Urinary bladder (tissue), 4 donors: ENCODE measurements around the gene AUP1. TPM values are rescaled to one million over a fixed set of nuclear protein-coding genes. Genes with fewer than 3 reads are reported as not detected.
A peak's percentile ranks its signal among the peaks of the same experiment; 100 is the strongest.

Experiments
- DNase-seq: peaks from one replicate; pipeline ENCODE4 v3.0.0-alpha.2; 2015; ENCODE audit errors: extremely low spot score
- H3K27ac ChIP-seq: one replicate; pipeline ENCODE4 v1.5.1; 2013; ENCODE audit warnings: low read depth, mild to moderate bottlenecking, moderate library complexity
- H3K36me3 ChIP-seq: one replicate; pipeline ENCODE4 v1.6.1; 2013; ENCODE audit warnings: mild to moderate bottlenecking, moderate library complexity; ENCODE audit not compliant: insufficient read depth
- H3K4me1 ChIP-seq: one replicate; pipeline ENCODE4 v1.6.1; 2013; ENCODE audit warnings: mild to moderate bottlenecking, moderate library complexity; ENCODE audit not compliant: insufficient read depth
- H3K4me3 ChIP-seq: one replicate; pipeline ENCODE4 v1.5.1; 2013; ENCODE audit warnings: low read depth, low read length
- WGBS: extraction: QIAGEN DNeasy Blood & Tissue Kit; methylation state at CpG from one replicate; pipeline ENCODE4 v1.1.7; 2013; 5-methylcytosine and 5-hydroxymethylcytosine counted together
- polyA plus RNA-seq: library from polyadenylated mRNA; stranded (reverse); fragments of 200-250 nt; gene quantifications from one replicate; pipeline ENCODE4 v1.2.3, GENCODE V29; 2013
- total RNA-seq: library from RNA; depleted of rRNA; stranded (reverse); fragments of >200 nt; gene quantifications from one replicate; pipeline ENCODE4 v1.2.3, GENCODE V29; 2014
- donor health status: healthy with polysubstance abuse.
- donor health status: healthy.

Gene AUP1
- total and polyA plus RNA-seq, 2 donors, result 57.7 to 112 TPM

DNA sequence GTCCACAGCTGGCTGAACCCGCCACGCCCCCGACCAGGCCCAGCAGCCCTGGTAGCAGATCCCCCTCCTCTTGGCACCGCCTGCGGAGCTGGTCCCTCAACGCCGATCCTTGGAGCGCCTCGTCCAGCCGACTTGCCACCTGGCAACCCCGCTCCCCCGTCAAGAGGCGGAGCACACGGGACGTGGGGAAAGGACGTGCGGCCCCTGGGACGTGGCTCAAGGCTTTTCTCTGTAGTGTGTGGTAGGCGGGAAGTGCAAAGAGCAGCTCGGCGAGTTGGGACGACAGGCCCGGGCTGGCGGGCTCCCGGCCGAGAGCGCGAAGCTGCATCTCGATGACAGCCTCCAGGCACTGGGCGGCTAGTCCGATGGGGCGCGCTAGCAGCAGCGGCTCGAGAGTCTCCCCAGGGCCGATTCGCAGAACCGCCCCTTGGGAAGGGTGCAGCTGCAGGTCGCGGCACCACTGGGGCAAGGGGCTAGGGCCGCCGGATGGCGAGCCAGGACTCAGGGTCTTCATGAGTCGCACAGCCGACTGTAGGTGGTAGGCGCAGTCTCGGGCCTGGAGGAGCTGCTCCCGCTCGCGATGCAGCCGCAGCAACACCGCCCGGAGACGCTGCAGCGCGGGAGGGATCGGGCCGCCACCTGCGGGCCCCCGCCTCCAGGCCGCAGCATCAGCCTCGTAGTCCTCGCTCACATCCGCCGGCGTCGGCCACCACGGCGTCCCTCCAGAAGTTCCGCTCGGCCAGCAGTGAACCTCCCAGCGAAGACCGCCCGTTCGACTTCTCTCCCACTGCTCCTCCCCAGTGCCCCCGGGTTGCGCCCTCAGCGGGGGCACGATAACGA, 47.3 kb downstream of the AUP1 start:
- Histone ChIP-seq H3K4me3 (peak overlapping the region; percentile 76), H3K36me3 (no peaks in the 10 kb centered on the region), H3K27ac (peak overlapping the region; percentile 83), H3K4me1 (peaks cover 6% of the 10 kb centered on the region)
- 1% methylated on average over 80 of the region's 80 CpGs for WGBS
- DNase-seq, result no peak

DNA sequence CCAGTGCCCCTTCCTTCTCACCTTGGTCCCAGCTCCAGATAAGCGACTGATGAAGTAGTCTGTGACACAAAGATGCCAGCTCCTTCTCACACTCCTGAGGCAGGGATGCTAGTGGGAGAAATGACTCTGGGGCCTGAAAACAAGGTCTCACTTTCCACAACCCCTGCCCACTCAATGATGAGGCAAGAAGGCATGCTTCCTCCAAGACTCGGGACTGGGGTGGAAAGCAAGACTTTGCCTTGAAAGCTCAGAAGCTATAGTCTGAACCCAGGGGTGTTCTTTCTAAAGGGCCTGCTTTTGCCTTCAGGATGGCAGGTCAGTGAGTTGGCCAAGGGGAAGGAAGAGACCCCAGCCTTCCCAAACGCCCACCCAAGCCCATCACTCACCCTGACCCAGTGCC, 48.1 kb downstream of the AUP1 start:
- DNase-seq, result no peak
- Histone ChIP-seq H3K4me1 (peaks cover 6% of the 10 kb centered on the region), H3K36me3 (no peaks in the 10 kb centered on the region), H3K27ac (no peak overlapping the region), H3K4me3 (peak overlapping the region; percentile 76)
- WGBS, result 58% methylated on average over 3 of the region's 3 CpGs

Other genes starting within 250 kb of the AUP1 start
- gene SLC4A5, start 186.3 kb downstream of the AUP1 start, total RNA-seq, result 3.8 TPM
- gene SLC4A5, start 186.3 kb downstream of the AUP1 start, polyA plus RNA-seq, result 0.92 TPM
- gene DCTN1, start 149.4 kb downstream of the AUP1 start, total RNA-seq, result 62.1 TPM
- 118 TPM for gene DCTN1, start 149.4 kb downstream of the AUP1 start, polyA plus RNA-seq
- 0.74 TPM for gene C2orf81, start 108.1 kb downstream of the AUP1 start, total RNA-seq
- gene C2orf81, start 108.1 kb downstream of the AUP1 start, polyA plus RNA-seq, result 4.9 TPM
- gene WDR54, start 108.0 kb downstream of the AUP1 start, total RNA-seq, result 7.8 TPM
- 21.5 TPM for gene WDR54, start 108.0 kb downstream of the AUP1 start, polyA plus RNA-seq
- 18.0 TPM for gene RTKN, start 87.8 kb downstream of the AUP1 start, total RNA-seq
- 14.2 TPM for gene RTKN, start 87.8 kb downstream of the AUP1 start, polyA plus RNA-seq
- 13.5 TPM for gene INO80B, start 74.6 kb downstream of the AUP1 start, total RNA-seq
- gene INO80B, start 74.6 kb downstream of the AUP1 start, polyA plus RNA-seq, result 35.2 TPM
- 23.1 TPM for gene WBP1, start 71.3 kb downstream of the AUP1 start, total RNA-seq
- 99.3 TPM for gene WBP1, start 71.3 kb downstream of the AUP1 start, polyA plus RNA-seq
- gene MOGS, start 64.3 kb downstream of the AUP1 start, total RNA-seq, result 28.4 TPM
- gene MOGS, start 64.3 kb downstream of the AUP1 start, polyA plus RNA-seq, result 27.2 TPM
- 14.0 TPM for gene MRPL53, start 57.0 kb downstream of the AUP1 start, total RNA-seq
- gene MRPL53, start 57.0 kb downstream of the AUP1 start, polyA plus RNA-seq, result 75.2 TPM
- 28.2 TPM for gene CCDC142, start 46.7 kb downstream of the AUP1 start, total RNA-seq
- gene CCDC142, start 46.7 kb downstream of the AUP1 start, polyA plus RNA-seq, result 7.0 TPM
- gene TTC31, start 46.6 kb downstream of the AUP1 start, total RNA-seq, result 10.8 TPM
- gene TTC31, start 46.6 kb downstream of the AUP1 start, polyA plus RNA-seq, result 20.9 TPM
- gene LBX2, start 30.1 kb downstream of the AUP1 start, total RNA-seq, result 0.95 TPM
- 0.95 TPM for gene LBX2, start 30.1 kb downstream of the AUP1 start, polyA plus RNA-seq
- gene PCGF1, start 22.0 kb downstream of the AUP1 start, total RNA-seq, result 21.7 TPM
- 19.2 TPM for gene PCGF1, start 22.0 kb downstream of the AUP1 start, polyA plus RNA-seq
- 0.63 TPM for gene TLX2, start 15.3 kb downstream of the AUP1 start, total RNA-seq
- 0.51 TPM for gene TLX2, start 15.3 kb downstream of the AUP1 start, polyA plus RNA-seq
- 0.37 TPM for gene DQX1, start 3.5 kb downstream of the AUP1 start, total RNA-seq
- 0.27 TPM for gene DQX1, start 3.5 kb downstream of the AUP1 start, polyA plus RNA-seq
- gene HTRA2, start 227 bp upstream of the AUP1 start, total RNA-seq, result 25.1 TPM
- gene HTRA2, start 227 bp upstream of the AUP1 start, polyA plus RNA-seq, result 37.3 TPM
- 14.6 TPM for gene LOXL3, start 24.2 kb upstream of the AUP1 start, total RNA-seq
- 8.6 TPM for gene LOXL3, start 24.2 kb upstream of the AUP1 start, polyA plus RNA-seq
- 6.0 TPM for gene DOK1, start 25.0 kb upstream of the AUP1 start, total RNA-seq
- gene DOK1, start 25.0 kb upstream of the AUP1 start, polyA plus RNA-seq, result 18.7 TPM
- gene M1AP, start 118.6 kb upstream of the AUP1 start, total RNA-seq, result 0.21 TPM
- gene M1AP, start 118.6 kb upstream of the AUP1 start, polyA plus RNA-seq, result 0.15 TPM
- gene SEMA4F, start 124.5 kb upstream of the AUP1 start, total RNA-seq, result 2.2 TPM
- 5.0 TPM for gene SEMA4F, start 124.5 kb upstream of the AUP1 start, polyA plus RNA-seq